ENCODE results near the gene BBS9. TPM values are rescaled to one million over a fixed set of nuclear protein-coding genes. Genes with fewer than 3 reads are reported as not detected.

Gene BBS9
- total and polyA plus RNA-seq, 9 of the 15 experiments (the other 6 are each of a cell fraction or from before 2014, with no cell fraction given): 0.77 to 3.3 (median 2.4) TPM

- Histone ChIP-seq H4K20me1 (replicated peaks; ENCODE audit: control insufficient read depth, insufficient read depth, low read length) (no peaks in the 10 kb centered on the region), H2AFZ (ENCODE audit: low read depth, low read length) (no peak overlapping the region), H3K27me3 (ENCODE audit: control insufficient read depth in 2 of 2, insufficient read depth in 2 of 2, low read length in 2 of 2) (no peaks in the 10 kb centered on the region), H3K79me2 (ENCODE audit: control insufficient read depth, insufficient read depth, low read length) (no peaks in the 10 kb centered on the region), H3K4me1 (replicated peaks in 1 of 2; ENCODE audit: control insufficient read depth in 2 of 2, insufficient read depth in 2 of 2, low read length in 2 of 2) (no peaks in the 10 kb centered on the region), H3K9me1 (ENCODE audit: control insufficient read depth, insufficient read depth, low read length) (no peaks in the 10 kb centered on the region), H3K4me3 (no peak overlapping the region), H3K9ac (ENCODE audit: insufficient read depth in 1 of 2, low read depth in 2 of 2, low read length in 2 of 2) (no peak overlapping the region), H3K27ac (ENCODE audit: extremely low read depth, low read depth, low read length) (no peak overlapping the region), H3K4me2 (ENCODE audit: insufficient read depth, low read length) (no peak overlapping the region), H3K36me3 (ENCODE audit: control insufficient read depth, insufficient read depth, low read length) (no peaks in the 10 kb centered on the region), H3K9me3 (replicated peaks; ENCODE audit: control insufficient read depth, insufficient read depth, low read depth, low read length) (no peaks in the 10 kb centered on the region)
- TF ChIP-seq GABPA (tag; conservative IDR thresholded peaks at IDR 0.05; ENCODE audit: low read depth) (no peak), HNRNPUL1 (IDR thresholded peaks at IDR 0.05; ENCODE audit: low read length) (no peak), GABPB2 (CRISPR knock-in tag; conservative IDR thresholded peaks at IDR 0.05) (no peak), POLR2A (conservative IDR thresholded peaks at IDR 0.05) (no peak), PML (IDR thresholded peaks at IDR 0.05; ENCODE audit: low read length) (no peak), ZNF764 (CRISPR knock-in tag; IDR thresholded peaks at IDR 0.05; ENCODE audit: low read depth) (no peak), TEAD1 (CRISPR knock-in tag; IDR thresholded peaks at IDR 0.05) (no peak), ZNF232 (CRISPR knock-in tag; IDR thresholded peaks at IDR 0.05) (no peak), MTA1 (IDR thresholded peaks at IDR 0.05; ENCODE audit: borderline replicate concordance) (no peak), FIP1L1 (IDR thresholded peaks at IDR 0.05; ENCODE audit: low read depth, low read length, poor library complexity, severe bottlenecking) (no peak), EGR1 (conservative IDR thresholded peaks at IDR 0.05) (no peak), L3MBTL2 (IDR thresholded peaks at IDR 0.05) (no peak), HCFC1 (IDR thresholded peaks at IDR 0.05; ENCODE audit: low read depth, low read length) (no peak), CHCHD3 (CRISPR knock-in tag; IDR thresholded peaks at IDR 0.05) (no peak), MITF (IDR thresholded peaks at IDR 0.05) (no peak)
- TF ChIP-seq, protein P1, sequence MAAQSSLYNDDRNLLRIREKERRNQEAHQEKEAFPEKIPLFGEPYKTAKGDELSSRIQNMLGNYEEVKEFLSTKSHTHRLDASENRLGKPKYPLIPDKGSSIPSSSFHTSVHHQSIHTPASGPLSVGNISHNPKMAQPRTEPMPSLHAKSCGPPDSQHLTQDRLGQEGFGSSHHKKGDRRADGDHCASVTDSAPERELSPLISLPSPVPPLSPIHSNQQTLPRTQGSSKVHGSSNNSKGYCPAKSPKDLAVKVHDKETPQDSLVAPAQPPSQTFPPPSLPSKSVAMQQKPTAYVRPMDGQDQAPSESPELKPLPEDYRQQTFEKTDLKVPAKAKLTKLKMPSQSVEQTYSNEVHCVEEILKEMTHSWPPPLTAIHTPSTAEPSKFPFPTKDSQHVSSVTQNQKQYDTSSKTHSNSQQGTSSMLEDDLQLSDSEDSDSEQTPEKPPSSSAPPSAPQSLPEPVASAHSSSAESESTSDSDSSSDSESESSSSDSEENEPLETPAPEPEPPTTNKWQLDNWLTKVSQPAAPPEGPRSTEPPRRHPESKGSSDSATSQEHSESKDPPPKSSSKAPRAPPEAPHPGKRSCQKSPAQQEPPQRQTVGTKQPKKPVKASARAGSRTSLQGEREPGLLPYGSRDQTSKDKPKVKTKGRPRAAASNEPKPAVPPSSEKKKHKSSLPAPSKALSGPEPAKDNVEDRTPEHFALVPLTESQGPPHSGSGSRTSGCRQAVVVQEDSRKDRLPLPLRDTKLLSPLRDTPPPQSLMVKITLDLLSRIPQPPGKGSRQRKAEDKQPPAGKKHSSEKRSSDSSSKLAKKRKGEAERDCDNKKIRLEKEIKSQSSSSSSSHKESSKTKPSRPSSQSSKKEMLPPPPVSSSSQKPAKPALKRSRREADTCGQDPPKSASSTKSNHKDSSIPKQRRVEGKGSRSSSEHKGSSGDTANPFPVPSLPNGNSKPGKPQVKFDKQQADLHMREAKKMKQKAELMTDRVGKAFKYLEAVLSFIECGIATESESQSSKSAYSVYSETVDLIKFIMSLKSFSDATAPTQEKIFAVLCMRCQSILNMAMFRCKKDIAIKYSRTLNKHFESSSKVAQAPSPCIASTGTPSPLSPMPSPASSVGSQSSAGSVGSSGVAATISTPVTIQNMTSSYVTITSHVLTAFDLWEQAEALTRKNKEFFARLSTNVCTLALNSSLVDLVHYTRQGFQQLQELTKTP (IDR thresholded peaks at IDR 0.05; ENCODE audit: low read depth in 1 of 2, partially characterized antibody in 2 of 2): no peak
- WGBS (ENCODE audit: insufficient coverage, low coverage, missing lambda C conversion rate): 5% methylated on average over 1 of the region's 1 CpG
- intact Hi-C loops (cut with micrococcal nuclease): no loop called here
- CTCF ChIA-PET (ENCODE audit: low intra/inter-chr PET ratio): no interaction called here
- no peak for FAIRE-seq
- BruUV-seq (replicated peaks): no TSS peak
- POLR2A ChIA-PET: no interaction called here
- in situ Hi-C loops (cut with MboI): no loop called here
- no peak for DNase-seq (ENCODE audit: extremely low read depth in 1 of 4, low spot score in 3 of 4)
- ATAC-seq: no peak
Measured at GRCh38 chr7:33516568-33516967, 387.2 kb downstream of the BBS9 start.

Data from K562 (cell line).